C4-2B (cell line): Measurements from ENCODE around the gene DQX1.

Experiments used
- H3K27ac ChIP-seq: fragments of 450-650 bp; 2 replicates; pipeline ENCODE4 v1.5.1; 2017
- CTCF ChIP-seq: fragments of 450-650 bp; conservative IDR thresholded peaks from 2 replicates; pipeline ENCODE4 v1.5.1; 2017; ENCODE audit warnings: mild to moderate bottlenecking
- ZFX ChIP-seq: fragments of 450-650 bp; IDR thresholded peaks from 2 replicates; pipeline ENCODE4 v1.6.1; 2017

DQX1 gene

GRCh38 chr2:74515981-74516633 lies 9.9 kb downstream of the DQX1 start:
- TF ChIP-seq ZFX, result no peak
- no peak for TF ChIP-seq CTCF
- H3K27ac ChIP-seq, result no peak overlapping the region

GRCh38 chr2:74515271-74515980 lies 10.6 kb downstream of the DQX1 start:
- no peak for TF ChIP-seq CTCF
- TF ChIP-seq ZFX, result no peak
- no peak overlapping the region for H3K27ac ChIP-seq

- no peak within 1 kb of the TSS for H3K27ac ChIP-seq
- TF ChIP-seq CTCF (no peak), ZFX (no peak)
Measured at GRCh38 chr2:74514368-74515270, 11.4 kb downstream of the DQX1 start, which contains the start of gene TLX2. Gene TLX2 (plus strand): TSS chr2:74514450. CDS start chr2:74514807, 357 bp downstream.

- H3K27ac ChIP-seq, result no peak overlapping the region
- TF ChIP-seq ZFX, result no peak
- no peak for TF ChIP-seq CTCF
Measured at GRCh38 chr2:74513605-74514367, 12.2 kb downstream of the DQX1 start.

DNA sequence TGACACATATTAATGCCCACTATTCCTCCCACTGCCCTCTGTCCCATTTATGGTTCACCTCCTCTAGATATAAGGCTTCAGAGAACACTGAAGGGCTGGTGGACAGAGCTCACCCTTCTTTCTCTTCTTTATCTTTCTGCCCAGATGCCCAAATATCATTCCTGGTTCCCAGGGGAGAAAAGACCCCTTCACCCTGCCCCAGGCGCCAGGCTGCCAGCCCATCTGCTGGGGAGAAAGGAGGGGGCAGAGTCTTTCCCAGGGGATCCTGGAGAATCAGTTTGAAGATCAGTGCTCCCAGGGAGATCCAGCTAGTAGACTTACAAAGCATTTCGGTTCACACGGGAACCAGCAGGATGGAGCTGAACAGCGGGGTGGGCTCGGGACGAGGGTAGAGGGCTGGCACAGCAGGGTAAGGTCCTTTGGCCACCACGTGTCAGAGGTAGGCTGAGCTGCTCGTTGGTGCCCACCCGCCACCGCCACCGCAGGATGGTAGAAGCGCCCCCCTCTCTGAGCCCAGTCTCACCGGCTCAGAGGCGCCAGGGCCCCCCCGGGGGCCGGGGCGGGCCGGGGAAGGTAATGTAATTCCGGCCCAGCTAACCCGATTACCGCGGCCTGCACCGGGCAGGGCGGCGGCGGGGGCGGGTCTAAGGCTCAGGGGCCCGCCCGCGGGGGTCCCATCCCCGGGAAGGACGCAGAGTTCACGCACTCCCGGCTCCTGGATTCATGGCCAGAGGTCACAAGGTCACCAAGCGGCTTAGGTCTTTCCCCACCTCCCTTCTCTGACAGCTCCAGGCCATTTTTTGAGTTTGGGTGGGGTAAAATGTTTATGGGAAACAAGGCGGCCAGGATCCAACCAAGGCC lies 13.1 kb downstream of the DQX1 start:
- no peak overlapping the region for H3K27ac ChIP-seq

More for the DNA sequence above, 13.1 kb downstream of the DQX1 start:
- TF ChIP-seq CTCF, result no peak
